Activated T-helper 9 cell treated with anti-CD3 and anti-CD28 coated beads, Interleukin-2, amount 50 U/mL, for 16 hours (primary cell): ENCODE data around the gene PPP1R9B.

ENCODE experiments used
- DNase-seq: peaks from one replicate; pipeline ENCODE4 v3.0.0-alpha.2; 2020; ENCODE audit warnings: low read depth

The PPP1R9B gene

GRCh38 chr17:50088952-50089825 is 61.3 kb downstream of the PPP1R9B start:
- no peak for DNase-seq

DNA sequence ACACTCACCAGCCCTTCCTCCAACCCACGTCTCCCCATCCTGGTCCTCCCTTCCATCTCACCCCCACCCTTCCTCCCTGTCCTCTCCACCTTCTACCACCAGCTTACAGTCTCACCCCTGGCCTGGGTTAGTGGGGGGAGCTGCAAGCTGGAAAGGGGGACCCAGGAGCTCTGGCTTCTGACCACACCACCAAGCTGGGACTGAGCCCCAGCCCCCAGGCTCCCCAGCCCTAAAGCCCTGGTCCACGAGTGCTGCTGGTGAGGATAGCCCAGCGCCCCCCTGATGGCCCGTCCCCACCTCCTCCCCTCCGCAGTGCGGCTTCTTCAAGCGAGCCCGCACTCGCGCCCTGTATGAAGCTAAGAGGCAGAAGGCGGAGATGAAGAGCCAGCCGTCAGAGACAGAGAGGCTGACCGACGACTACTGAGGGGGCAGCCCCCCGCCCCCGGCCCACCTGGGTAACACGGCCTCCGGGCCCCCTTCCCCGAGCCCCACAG is 62.5 kb downstream of the PPP1R9B start:
- DNase-seq, result no peak

DNA sequence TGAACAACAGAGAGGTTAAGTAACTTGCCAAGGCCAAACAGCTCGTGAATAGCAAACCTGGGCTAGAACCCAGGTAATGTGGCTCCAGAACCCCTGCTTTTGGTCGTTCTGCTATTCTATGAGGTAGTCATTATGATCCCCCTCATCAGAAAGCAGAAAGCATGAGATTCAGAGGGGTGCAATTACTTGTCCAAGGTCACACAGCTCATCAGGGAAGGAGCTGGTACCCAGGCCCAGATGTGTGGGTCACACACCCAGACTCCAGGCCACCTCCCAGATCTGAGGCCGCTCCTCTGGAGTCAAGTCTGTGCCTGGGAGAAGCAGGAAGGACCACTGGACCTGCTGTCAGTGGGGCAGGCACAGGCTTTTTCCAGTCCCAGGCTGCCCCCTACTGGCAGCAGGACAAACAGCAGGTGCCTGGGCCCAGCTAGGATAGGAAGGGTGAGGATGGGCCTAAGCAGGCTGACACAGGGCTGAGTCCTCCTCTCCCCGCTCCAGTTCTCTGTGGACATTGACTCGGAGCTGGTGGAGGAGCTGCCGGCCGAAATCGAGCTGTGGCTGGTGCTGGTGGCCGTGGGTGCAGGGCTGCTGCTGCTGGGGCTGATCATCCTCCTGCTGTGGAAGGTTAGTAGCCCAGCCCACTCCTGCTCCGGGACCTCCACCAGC is 63.1 kb downstream of the PPP1R9B start:
- peak; percentile 62 for DNase-seq
